ENCODE data around the gene KCNQ4. TPM values are rescaled to one million over a fixed set of nuclear protein-coding genes. Genes with fewer than 3 reads are reported as not detected.

KCNQ4 gene
- total RNA-seq, 2 experiments from 2014 or later: 0.38 to 0.43 TPM

DNA sequence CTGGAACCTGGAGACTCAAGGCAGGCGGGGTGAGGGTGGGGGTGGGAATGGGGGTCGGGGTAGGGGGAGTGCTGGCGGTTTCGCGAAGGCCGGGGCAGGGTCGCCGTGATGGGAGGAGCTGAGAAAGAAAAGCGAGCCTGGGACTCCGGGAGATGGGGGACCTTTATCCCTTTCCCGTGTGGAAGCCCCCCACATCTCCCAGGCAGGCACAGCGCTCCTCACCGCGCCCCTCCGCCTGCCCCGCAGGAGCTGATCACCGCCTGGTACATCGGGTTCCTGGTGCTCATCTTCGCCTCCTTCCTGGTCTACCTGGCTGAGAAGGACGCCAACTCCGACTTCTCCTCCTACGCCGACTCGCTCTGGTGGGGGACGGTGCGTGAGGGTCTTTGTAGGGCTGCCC is 35.5 kb downstream of the KCNQ4 start:
- ATAC-seq (no peak), DNase-seq (no peak)
- Mint-ChIP-seq H3K27me3 (peaks cover 3% of the 10 kb centered on the region), H3K4me1 (ENCODE audit: low read depth) (peaks cover 11% of the 10 kb centered on the region), H3K36me3 (ENCODE audit: low read depth) (no peaks in the 10 kb centered on the region), H3K4me3 (peak overlapping the region; percentile 72), H3K27ac (no peak overlapping the region), H3K9me3 (no peaks in the 10 kb centered on the region)
- ChIA-PET CTCF (no interaction called here), POLR2A (interaction anchor here (1.0 kb wide), 2 partner anchors 11 to 16 kb away, joined by 3 read pairs; no protein-coding TSS in a partner anchor)
- intact Hi-C loops (cut with micrococcal nuclease): no loop called here
- TF ChIP-seq, protein P1, sequence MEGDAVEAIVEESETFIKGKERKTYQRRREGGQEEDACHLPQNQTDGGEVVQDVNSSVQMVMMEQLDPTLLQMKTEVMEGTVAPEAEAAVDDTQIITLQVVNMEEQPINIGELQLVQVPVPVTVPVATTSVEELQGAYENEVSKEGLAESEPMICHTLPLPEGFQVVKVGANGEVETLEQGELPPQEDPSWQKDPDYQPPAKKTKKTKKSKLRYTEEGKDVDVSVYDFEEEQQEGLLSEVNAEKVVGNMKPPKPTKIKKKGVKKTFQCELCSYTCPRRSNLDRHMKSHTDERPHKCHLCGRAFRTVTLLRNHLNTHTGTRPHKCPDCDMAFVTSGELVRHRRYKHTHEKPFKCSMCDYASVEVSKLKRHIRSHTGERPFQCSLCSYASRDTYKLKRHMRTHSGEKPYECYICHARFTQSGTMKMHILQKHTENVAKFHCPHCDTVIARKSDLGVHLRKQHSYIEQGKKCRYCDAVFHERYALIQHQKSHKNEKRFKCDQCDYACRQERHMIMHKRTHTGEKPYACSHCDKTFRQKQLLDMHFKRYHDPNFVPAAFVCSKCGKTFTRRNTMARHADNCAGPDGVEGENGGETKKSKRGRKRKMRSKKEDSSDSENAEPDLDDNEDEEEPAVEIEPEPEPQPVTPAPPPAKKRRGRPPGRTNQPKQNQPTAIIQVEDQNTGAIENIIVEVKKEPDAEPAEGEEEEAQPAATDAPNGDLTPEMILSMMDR (IDR thresholded peaks at IDR 0.05): no peak

DNA sequence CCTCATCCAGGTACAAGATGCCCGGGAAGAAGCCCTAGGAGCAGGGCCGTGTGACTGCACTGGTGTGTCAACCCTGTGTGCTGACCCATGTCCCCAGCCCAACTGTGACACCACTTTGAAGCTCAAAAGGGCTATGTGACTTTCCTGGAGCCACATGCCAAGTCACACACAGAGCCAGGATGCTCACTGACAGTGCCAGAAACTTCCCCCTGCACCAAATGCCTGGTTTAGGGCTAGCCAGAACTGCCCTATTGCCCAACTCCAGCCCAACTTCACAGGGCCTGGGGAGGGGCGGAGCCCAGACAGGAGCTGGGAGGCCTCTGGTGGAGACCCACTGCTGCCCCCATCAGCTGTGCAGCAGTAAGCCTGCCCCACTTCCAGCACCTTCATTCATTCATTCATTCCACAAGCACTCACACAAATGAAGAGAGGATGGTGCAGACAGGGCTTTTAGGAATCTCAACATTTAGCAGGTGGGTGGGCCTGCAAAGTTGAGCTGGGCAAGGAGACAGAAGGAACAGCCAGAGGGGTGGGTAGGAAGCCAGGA is 36.7 kb downstream of the KCNQ4 start:
- intact Hi-C loops (cut with micrococcal nuclease): no loop called here
- no peaks in the 10 kb centered on the region for H3K36me3 Mint-ChIP-seq (ENCODE audit: low read depth)
- ChIA-PET CTCF (interaction anchor here (0.8 to 1.7 kb wide), 3 partner anchors 11 to 45 kb away, joined by 3 to 5 read pairs (median 5); no protein-coding TSS in a partner anchor), POLR2A (no interaction called here)
- H3K27ac Mint-ChIP-seq: no peak overlapping the region
- H3K27me3 Mint-ChIP-seq: peaks cover 3% of the 10 kb centered on the region
- ATAC-seq (no peak), DNase-seq (no peak)
- TF ChIP-seq, protein P1 (IDR thresholded peaks at IDR 0.05): no peak
- H3K9me3 Mint-ChIP-seq: no peaks in the 10 kb centered on the region
- H3K4me3 Mint-ChIP-seq: no peak overlapping the region
- H3K4me1 Mint-ChIP-seq (ENCODE audit: low read depth): peaks cover 16% of the 10 kb centered on the region

DNA sequence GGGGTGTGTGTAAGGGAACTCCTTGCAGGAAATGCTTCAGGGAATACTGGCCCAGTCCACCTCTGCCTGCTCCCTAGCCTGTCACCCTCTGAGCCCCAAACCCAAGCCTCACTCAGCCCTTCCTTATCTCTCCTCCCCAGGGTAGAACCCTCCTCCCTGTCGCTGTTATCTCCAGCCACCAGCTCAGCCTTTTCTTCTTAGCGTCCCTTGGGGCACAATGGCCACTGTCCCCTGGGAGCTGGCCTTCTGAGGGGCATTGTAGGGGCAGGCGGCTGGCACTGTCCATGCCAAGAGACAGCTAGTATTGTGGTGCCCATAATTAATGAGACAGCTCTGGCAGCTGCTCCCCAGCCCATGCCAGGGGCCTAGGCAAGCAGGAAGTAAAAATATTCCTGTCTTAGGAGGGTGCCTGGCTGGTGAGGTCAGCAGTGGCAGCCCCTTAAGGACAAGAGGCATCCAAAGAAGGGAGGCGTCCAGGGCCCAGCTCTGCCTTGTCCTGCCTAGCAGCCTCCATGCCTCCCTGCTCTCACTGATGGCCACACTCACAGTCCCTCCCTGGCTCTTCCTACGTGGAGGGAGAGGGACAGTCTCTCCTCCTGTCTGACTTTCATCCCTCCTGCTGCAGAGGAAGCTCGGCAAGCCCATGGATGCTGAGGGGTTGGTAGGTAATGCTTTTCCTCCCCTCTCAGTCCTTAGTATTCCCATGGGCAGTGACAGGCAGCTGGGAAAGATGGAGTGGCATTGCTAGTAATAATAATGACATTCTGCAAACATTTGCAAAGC is 37.5 kb downstream of the KCNQ4 start:
- Mint-ChIP-seq H3K9me3 (no peaks in the 10 kb centered on the region), H3K36me3 (ENCODE audit: low read depth) (no peaks in the 10 kb centered on the region), H3K4me1 (ENCODE audit: low read depth) (peaks cover 24% of the 10 kb centered on the region), H3K27me3 (peaks cover 3% of the 10 kb centered on the region), H3K27ac (no peak overlapping the region), H3K4me3 (no peak overlapping the region)
- ChIA-PET POLR2A (no interaction called here), CTCF (interaction anchor here (0.8 to 1.7 kb wide), 6 partner anchors 12 to 157 kb away, joined by 3 to 5 read pairs (median 4); no protein-coding TSS in a partner anchor)
- ATAC-seq (no peak), DNase-seq (no peak)
- TF ChIP-seq, protein P1 (IDR thresholded peaks at IDR 0.05): no peak
- intact Hi-C loops (cut with micrococcal nuclease): no loop called here

DNA sequence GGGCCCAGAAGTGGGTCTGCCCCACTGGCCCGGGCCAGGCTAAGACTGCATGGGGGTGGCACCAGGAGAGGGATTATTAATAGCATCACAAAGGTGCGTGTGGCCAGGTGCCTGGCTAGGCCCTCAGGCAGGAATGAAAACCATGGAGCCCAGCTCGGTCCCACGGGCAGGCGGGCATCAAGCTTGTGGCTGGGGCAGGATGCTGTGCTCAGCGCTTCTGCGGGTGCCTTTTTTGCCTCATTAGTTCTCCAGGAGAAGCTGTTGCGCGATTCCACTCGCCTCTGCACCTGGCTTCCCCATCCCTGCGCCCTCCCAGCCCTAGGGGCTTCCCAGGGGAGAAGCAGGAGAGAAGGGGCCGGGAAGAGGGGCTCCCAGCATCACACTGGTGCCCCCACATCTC is 39.3 kb downstream of the KCNQ4 start:
- no peak overlapping the region for H3K27ac Mint-ChIP-seq
- TF ChIP-seq, protein P1 (IDR thresholded peaks at IDR 0.05): no peak
- H3K4me3 Mint-ChIP-seq: no peak overlapping the region
- no peaks in the 10 kb centered on the region for H3K9me3 Mint-ChIP-seq
- intact Hi-C loops (cut with micrococcal nuclease): no loop called here
- ChIA-PET CTCF (interaction anchor here (1.5 kb wide), 1 partner anchor 49 kb away, joined by 4 read pairs; no protein-coding TSS in a partner anchor), POLR2A (no interaction called here)
- ATAC-seq (no peak), DNase-seq (no peak)
- no peaks in the 10 kb centered on the region for H3K36me3 Mint-ChIP-seq (ENCODE audit: low read depth)
- peaks cover 25% of the 10 kb centered on the region for H3K4me1 Mint-ChIP-seq (ENCODE audit: low read depth)
- peaks cover 3% of the 10 kb centered on the region for H3K27me3 Mint-ChIP-seq

DNA sequence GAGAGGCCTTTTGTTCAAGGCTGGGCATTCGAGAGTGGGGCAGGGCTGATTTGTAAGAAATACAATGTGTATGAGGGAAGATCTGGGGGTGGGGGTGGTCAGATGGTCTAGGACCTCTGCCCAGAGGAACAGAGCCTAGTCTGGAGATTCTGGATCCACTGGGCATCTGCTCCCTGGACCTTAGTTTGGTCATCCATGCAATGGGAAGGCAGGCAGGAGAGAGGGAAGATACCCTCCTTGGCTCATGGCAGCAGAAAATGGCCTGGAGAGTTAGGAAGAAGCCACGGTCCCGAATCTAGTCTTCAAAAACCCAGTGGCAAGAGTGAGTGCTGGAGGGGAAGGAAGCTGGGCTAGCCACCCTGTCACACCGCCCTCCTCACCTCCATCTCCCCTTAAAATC is 39.8 kb downstream of the KCNQ4 start:
- peaks cover 25% of the 10 kb centered on the region for H3K4me1 Mint-ChIP-seq (ENCODE audit: low read depth)
- H3K27ac Mint-ChIP-seq: no peak overlapping the region
- no peak overlapping the region for H3K4me3 Mint-ChIP-seq
- peaks cover 2% of the 10 kb centered on the region for H3K27me3 Mint-ChIP-seq
- DNase-seq (no peak), ATAC-seq (no peak)
- ChIA-PET POLR2A (interaction anchor here (1.4 kb wide), 1 partner anchor 15 kb away, joined by 3 read pairs; no protein-coding TSS in a partner anchor), CTCF (interaction anchor here (1.5 kb wide), 1 partner anchor 49 kb away, joined by 4 read pairs; no protein-coding TSS in a partner anchor)
- H3K36me3 Mint-ChIP-seq (ENCODE audit: low read depth): no peaks in the 10 kb centered on the region
- intact Hi-C loops (cut with micrococcal nuclease): no loop called here
- no peaks in the 10 kb centered on the region for H3K9me3 Mint-ChIP-seq
- TF ChIP-seq, protein P1 (IDR thresholded peaks at IDR 0.05): no peak

Measured in activated CD8-positive, alpha-beta T cell treated with anti-CD3 and anti-CD28 coated beads for 36 hours (primary cell).